B cell (primary cell): ENCODE data around the gene ADAMTSL1. TPM values are rescaled to one million over a fixed set of nuclear protein-coding genes. Genes with fewer than 3 reads are reported as not detected.

ENCODE experiments used
- ATAC-seq: fragments of 200-7000 bp; cut with Tn5 transposase; one replicate; pipeline ENCODE4 v1.10.0; 2021; ENCODE audit warnings: low read depth, mild to moderate bottlenecking, moderate number of reproducible peaks, moderate library complexity
- CTCF ChIA-PET: fragments of 350-600 bp; sonication (Branson Sonifier 250); formaldehyde crosslinking; loops from one replicate; lab custom pipeline; 2021; ENCODE audit warnings: antibody characterized with exemption, inconsistent platforms; lab: Charles Lee
- POLR2A ChIA-PET: fragments of 350-600 bp; sonication (Branson Sonifier 250); formaldehyde crosslinking; loops from one replicate; lab custom pipeline; 2021; ENCODE audit warnings: antibody characterized with exemption; lab: Charles Lee
- DNase-seq: peaks from one replicate; pipeline ENCODE4 v3.0.0; 2013
- H2AFZ ChIP-seq: 2 replicates; pipeline ENCODE4 v1.6.1; 2012; ENCODE audit warnings: mild to moderate bottlenecking, low read depth, low read length; ENCODE audit not compliant: insufficient read depth, poor library complexity, severe bottlenecking
- H3K27ac ChIP-seq, 2 donors: 1 replicate in 1 of 2; 2 replicates in 1 of 2; pipeline ENCODE4 v1.5.1; 2012 to 2013; ENCODE audit warnings: low read length in 2 of 2, mild to moderate bottlenecking in 2 of 2, moderate library complexity in 1 of 2
- H3K27me3 ChIP-seq, 4 experiments: fragments of 200-600 bp in 1 of 4; sonication (generic) in 1 of 4; replicated peaks in 1 of 4; 1 replicate in 2 of 4; 2 replicates in 2 of 4; pipeline versions ENCODE4 v1.6.1 to v1.7.0; 2013 to 2016; ENCODE audit warnings: low read length in 3 of 4, mild to moderate bottlenecking in 2 of 4, mixed read lengths in 1 of 4, moderate library complexity in 1 of 4; ENCODE audit not compliant: insufficient read depth in 4 of 4, control insufficient read depth in 3 of 4; ENCODE audit errors: control extremely low read depth in 1 of 4
- H3K36me3 ChIP-seq, 2 experiments: replicated peaks in 1 of 2; 1 replicate in 1 of 2; 2 replicates in 1 of 2; pipeline versions ENCODE4 v1.6.1 to v1.7.1; 2013; ENCODE audit warnings: low read length in 1 of 2; ENCODE audit not compliant: insufficient read depth in 2 of 2, control insufficient read depth in 1 of 2; ENCODE audit errors: control extremely low read depth in 1 of 2, extremely low read depth in 1 of 2
- H3K4me1 ChIP-seq, 2 donors: fragments of 200-600 bp in 1 of 2; sonication (generic) in 1 of 2; 1 replicate in 1 of 2; 2 replicates in 1 of 2; pipeline versions ENCODE4 v1.5.1 to v1.6.1; 2013 to 2017; ENCODE audit warnings: low read length in 2 of 2; ENCODE audit not compliant: control insufficient read depth in 2 of 2, insufficient read depth in 2 of 2
- H3K4me2 ChIP-seq: replicated peaks from 2 replicates; pipeline ENCODE3; 2012; ENCODE audit warnings: mild to moderate bottlenecking, low read depth, low read length; ENCODE audit not compliant: poor library complexity, severe bottlenecking
- H3K4me3 ChIP-seq, 5 experiments: fragments of 200-600 bp in 1 of 5; sonication (generic) in 1 of 5; 1 replicate in 3 of 5; 2 replicates in 2 of 5; pipeline versions ENCODE4 v1.5.1 to v1.7.0; 2011 to 2016; ENCODE audit warnings: low read length in 4 of 5, mild to moderate bottlenecking in 4 of 5, low read depth in 2 of 5, control low read depth in 1 of 5, moderate library complexity in 1 of 5; ENCODE audit not compliant: insufficient read depth in 1 of 5; ENCODE audit errors: control extremely low read depth in 1 of 5, extremely low read depth in 1 of 5
- H3K79me2 ChIP-seq: fragments of 200-600 bp; sonication (generic); one replicate; pipeline ENCODE4 v1.6.0; 2016; ENCODE audit warnings: low read length; ENCODE audit not compliant: control insufficient read depth, insufficient read depth
- H3K9ac ChIP-seq: fragments of 200-600 bp; sonication (generic); 2 replicates; pipeline ENCODE4 v1.6.1; 2017; ENCODE audit warnings: mild to moderate bottlenecking, low read length, moderate library complexity
- H3K9me3 ChIP-seq, 3 donors: one replicate each; pipeline versions ENCODE4 v1.6.1 to v1.7.1; 2013; ENCODE audit warnings: low read length in 2 of 3; ENCODE audit not compliant: control insufficient read depth in 2 of 3, insufficient read depth in 1 of 3; ENCODE audit errors: control extremely low read depth in 1 of 3
- H4K20me1 ChIP-seq: 2 replicates; pipeline ENCODE4 v1.6.0; 2012; ENCODE audit warnings: mild to moderate bottlenecking, low read length; ENCODE audit not compliant: insufficient read depth, control insufficient read depth, poor library complexity, severe bottlenecking
- H3K27ac Mint-ChIP-seq: one replicate; pipeline ENCODE4 v1.8.0; 2021; ENCODE audit warnings: mixed read lengths
- H3K27me3 Mint-ChIP-seq: one replicate; pipeline ENCODE4 v1.8.0; 2021; ENCODE audit warnings: mixed read lengths
- H3K4me1 Mint-ChIP-seq: one replicate; pipeline ENCODE4 v1.8.0; 2021; ENCODE audit warnings: mixed read lengths
- H3K4me3 Mint-ChIP-seq: one replicate; pipeline ENCODE4 v1.8.0; 2021; ENCODE audit warnings: mixed read lengths
- H3K9me3 Mint-ChIP-seq: one replicate; pipeline ENCODE4 v1.8.0; 2022; ENCODE audit warnings: mixed read lengths; ENCODE audit not compliant: insufficient read depth
- CTCF ChIP-seq: fragments of 200-600 bp; IDR thresholded peaks from one replicate; pipeline ENCODE4 v1.8.0; 2022; ENCODE audit warnings: antibody characterized with exemption, mild to moderate bottlenecking
- EZH2 ChIP-seq: IDR thresholded peaks from 2 replicates; pipeline ENCODE4 v1.6.1; 2012; ENCODE audit warnings: borderline replicate concordance, low read depth, mild to moderate bottlenecking, moderate library complexity, low read length; ENCODE audit not compliant: insufficient read depth, poor library complexity, severe bottlenecking
- WGBS: methylation state at CpG from one replicate; pipeline ENCODE4 v1.1.5; 2013; ENCODE audit warnings: missing lambda C conversion rate; ENCODE audit not compliant: insufficient coverage; 5-methylcytosine and 5-hydroxymethylcytosine counted together
- intact Hi-C: fragments of 100-400 bp; cut with micrococcal nuclease; formaldehyde crosslinking; loops from one replicate; pipeline ENCODE4 v1.10.0; 2022
- polyA plus RNA-seq: library from polyadenylated mRNA; depleted of rRNA; stranded (reverse); fragments of >200 nt; gene quantifications from 2 replicates; pipeline ENCODE4 v1.2.3, GENCODE V29; 2012
- total RNA-seq, 2 donors: library from RNA; stranded (reverse); fragments of 120-200 nt in 1 of 2; gene quantifications; 1 replicate in 1 of 2; 2 replicates in 1 of 2; pipeline versions ENCODE4 v1.2.3 to v1.2.4, GENCODE V29; 2013 to 2022

The ADAMTSL1 gene
- total and polyA plus RNA-seq, 2 donors (not counting 1 experiment from before 2014, with no cell fraction given): not detected

- ATAC-seq: no peak
- no peaks in the 10 kb centered on the region for H3K4me1 Mint-ChIP-seq
- no peaks in the 10 kb centered on the region for H3K36me3 ChIP-seq
- no peaks in the 10 kb centered on the region for H3K27me3 Mint-ChIP-seq
- H3K4me2 ChIP-seq: no peak overlapping the region
- no peaks in the 10 kb centered on the region for H3K27me3 ChIP-seq
- no peak for DNase-seq
- no peaks in the 10 kb centered on the region for H3K9me3 Mint-ChIP-seq
- H3K4me3 ChIP-seq: no peak overlapping the region
- H3K27ac ChIP-seq: no peak overlapping the region
- no peaks in the 10 kb centered on the region for H3K9me3 ChIP-seq
- ChIA-PET POLR2A (no interaction called here), CTCF (no interaction called here)
- H4K20me1 ChIP-seq: no peaks in the 10 kb centered on the region
- TF ChIP-seq EZH2: no peak
- no peak for TF ChIP-seq CTCF
- no peak overlapping the region for H2AFZ ChIP-seq
- H3K27ac Mint-ChIP-seq: no peak overlapping the region
- no peak overlapping the region for H3K4me3 Mint-ChIP-seq
- intact Hi-C loops: no loop called here
- H3K9ac ChIP-seq: no peak overlapping the region
- H3K4me1 ChIP-seq: no peaks in the 10 kb centered on the region
- H3K79me2 ChIP-seq: no peaks in the 10 kb centered on the region
Observed at GRCh38 chr9:18463991-18464390, 10.0 kb upstream of the ADAMTSL1 start.

DNA sequence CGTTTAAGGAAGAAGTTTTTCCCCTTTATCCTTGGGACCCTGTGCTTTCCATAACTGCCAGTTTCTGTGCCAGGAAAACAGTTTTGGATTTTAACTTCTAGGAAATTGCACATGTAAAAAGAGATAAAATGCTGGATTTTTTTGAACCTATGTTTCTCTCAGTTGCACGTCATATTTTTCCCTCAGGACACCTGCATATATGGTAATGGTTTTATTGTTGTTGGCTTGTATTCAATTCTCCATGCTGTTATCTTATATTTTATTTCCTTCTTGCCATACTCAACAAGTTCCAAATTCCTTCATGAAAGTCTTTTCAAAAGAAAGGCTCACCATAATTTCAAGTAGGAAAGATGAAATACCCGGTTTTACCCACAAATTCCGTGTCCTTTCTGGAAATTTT is 7.9 kb upstream of the ADAMTSL1 start:
- intact Hi-C loops: no loop called here
- Histone ChIP-seq H3K9me3 (no peaks in the 10 kb centered on the region), H2AFZ (no peak overlapping the region), H3K4me2 (no peak overlapping the region), H3K36me3 (no peaks in the 10 kb centered on the region), H3K27me3 (no peaks in the 10 kb centered on the region), H3K27ac (no peak overlapping the region), H3K9ac (no peak overlapping the region), H3K4me1 (no peaks in the 10 kb centered on the region), H3K79me2 (no peaks in the 10 kb centered on the region), H4K20me1 (no peaks in the 10 kb centered on the region), H3K4me3 (no peak overlapping the region)
- ATAC-seq: no peak
- Mint-ChIP-seq H3K4me1 (no peaks in the 10 kb centered on the region), H3K27ac (no peak overlapping the region), H3K4me3 (no peak overlapping the region), H3K9me3 (peaks cover 3% of the 10 kb centered on the region), H3K27me3 (peaks cover 4% of the 10 kb centered on the region)
- no peak for DNase-seq
- WGBS: no CpG with 5 or more reads among the region's 4 CpGs
- CTCF ChIA-PET: no interaction called here
- POLR2A ChIA-PET: no interaction called here
- TF ChIP-seq CTCF (no peak), EZH2 (no peak)
